PC-3 (cell line): ENCODE data around the gene TM9SF4.

Experiments
- EZH2 ChIP-seq: fragments of 300-600 bp; sonication (generic); IDR thresholded peaks from one replicate; pipeline ENCODE4 v1.6.1; 2017; ENCODE audit warnings: antibody characterized with exemption, mild to moderate bottlenecking, low read length; ENCODE audit not compliant: unreplicated experiment
- TF ChIP-seq, protein P1 (sequence below): fragments of 300-600 bp; sonication (generic); conservative IDR thresholded peaks from 2 replicates; pipeline ENCODE4 v1.5.1; 2017; ENCODE audit warnings: antibody characterized with exemption, low read depth, mild to moderate bottlenecking, low read length

- TF ChIP-seq, protein P1, sequence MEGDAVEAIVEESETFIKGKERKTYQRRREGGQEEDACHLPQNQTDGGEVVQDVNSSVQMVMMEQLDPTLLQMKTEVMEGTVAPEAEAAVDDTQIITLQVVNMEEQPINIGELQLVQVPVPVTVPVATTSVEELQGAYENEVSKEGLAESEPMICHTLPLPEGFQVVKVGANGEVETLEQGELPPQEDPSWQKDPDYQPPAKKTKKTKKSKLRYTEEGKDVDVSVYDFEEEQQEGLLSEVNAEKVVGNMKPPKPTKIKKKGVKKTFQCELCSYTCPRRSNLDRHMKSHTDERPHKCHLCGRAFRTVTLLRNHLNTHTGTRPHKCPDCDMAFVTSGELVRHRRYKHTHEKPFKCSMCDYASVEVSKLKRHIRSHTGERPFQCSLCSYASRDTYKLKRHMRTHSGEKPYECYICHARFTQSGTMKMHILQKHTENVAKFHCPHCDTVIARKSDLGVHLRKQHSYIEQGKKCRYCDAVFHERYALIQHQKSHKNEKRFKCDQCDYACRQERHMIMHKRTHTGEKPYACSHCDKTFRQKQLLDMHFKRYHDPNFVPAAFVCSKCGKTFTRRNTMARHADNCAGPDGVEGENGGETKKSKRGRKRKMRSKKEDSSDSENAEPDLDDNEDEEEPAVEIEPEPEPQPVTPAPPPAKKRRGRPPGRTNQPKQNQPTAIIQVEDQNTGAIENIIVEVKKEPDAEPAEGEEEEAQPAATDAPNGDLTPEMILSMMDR = no peak
- no peak for TF ChIP-seq EZH2
Measured at GRCh38 chr20:32123088-32123487, 13.6 kb downstream of the TM9SF4 start.
